GM13976 (cell line): ENCODE measurements around the gene ZNF385B.

Source experiments
- DNase-seq: peaks from one replicate; pipeline ENCODE4 v3.0.0; 2012; ENCODE audit warnings: low spot score
- CTCF ChIP-seq: IDR thresholded peaks from 2 replicates; pipeline ENCODE4 v1.5.1; 2012; ENCODE audit warnings: borderline replicate concordance, mild to moderate bottlenecking; ENCODE audit not compliant: insufficient read depth; ENCODE audit errors: extremely low read depth, missing control alignments, control extremely low read depth
- in situ Hi-C: fragments of 300-500 bp; cut with MboI; formaldehyde crosslinking; loops from one replicate; pipeline ENCODE4 v1.12.0; 2022; ENCODE audit warnings: low sequenced_read_pairs, mixed read lengths, inconsistent platforms; ENCODE audit not compliant: unreplicated experiment

ZNF385B gene

GRCh38 chr2:179553382-179553781 is 308.0 kb downstream of the ZNF385B start:
- DNase-seq: no peak
- TF ChIP-seq CTCF: no peak
- in situ Hi-C loops: no loop called here

- in situ Hi-C loops: no loop called here
- DNase-seq: no peak
- no peak for TF ChIP-seq CTCF
Measured at GRCh38 chr2:179551539-179552045, 309.8 kb downstream of the ZNF385B start.

DNA sequence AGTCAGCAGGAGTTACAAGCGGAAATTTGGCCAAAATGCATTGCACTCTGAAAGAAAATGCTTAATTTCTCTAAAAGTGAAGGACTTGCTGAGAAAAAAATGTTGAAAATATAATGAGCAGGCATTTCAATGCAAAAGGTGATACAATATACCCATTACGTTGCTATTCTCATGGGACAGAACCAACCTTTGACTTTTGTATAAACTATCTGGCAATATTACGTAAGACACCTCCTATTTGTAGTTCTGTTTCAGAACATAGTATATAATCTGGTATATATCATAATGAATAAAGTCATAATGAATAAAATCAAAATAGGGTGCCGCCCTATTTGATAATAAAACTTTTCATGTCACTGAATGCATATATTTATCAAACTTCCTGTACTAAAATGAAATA is 310.6 kb downstream of the ZNF385B start:
- TF ChIP-seq CTCF: no peak
- DNase-seq: no peak
- in situ Hi-C loops: no loop called here

- in situ Hi-C loops: no loop called here
- DNase-seq: no peak
- no peak for TF ChIP-seq CTCF
Measured at GRCh38 chr2:179550214-179550613, 311.2 kb downstream of the ZNF385B start.

GRCh38 chr2:179546656-179547055 is 314.8 kb downstream of the ZNF385B start:
- DNase-seq: no peak
- TF ChIP-seq CTCF: no peak
- in situ Hi-C loops: no loop called here

DNA sequence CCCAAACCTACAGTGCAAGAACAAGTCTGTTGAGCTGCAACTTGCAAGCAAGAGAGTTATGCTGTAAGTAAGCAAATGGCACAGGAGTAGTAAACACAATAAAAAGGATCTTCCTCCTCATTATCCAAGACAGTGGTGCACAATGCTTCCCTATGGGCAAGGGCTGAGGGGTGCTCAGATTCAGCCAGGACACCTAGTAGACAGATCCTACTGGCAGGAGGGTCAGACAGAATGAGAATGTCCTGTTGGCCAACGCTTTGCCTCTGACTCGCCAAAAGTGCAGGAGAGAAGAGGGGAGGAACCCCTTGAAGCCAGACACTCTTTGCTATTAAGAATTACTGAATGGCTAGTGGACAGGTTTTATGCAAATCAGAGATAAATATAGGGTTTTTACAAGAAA is 316.4 kb downstream of the ZNF385B start:
- in situ Hi-C loops: no loop called here
- no peak for TF ChIP-seq CTCF
- DNase-seq: no peak
